H1 (cell line): Measurements from ENCODE around the gene GBX1. TPM values are rescaled to one million over a fixed set of nuclear protein-coding genes. Genes with fewer than 3 reads are reported as not detected.

Source experiments
- CTCF ChIA-PET: fragments of 300-600 bp; sonication (Branson Sonifier 250); formaldehyde crosslinking; loops from one replicate; lab custom pipeline; 2021; ENCODE audit not compliant: partially characterized antibody; lab: Charles Lee
- POLR2A ChIA-PET: fragments of 300-600 bp; sonication (Branson Sonifier 250); formaldehyde crosslinking; loops from one replicate; lab custom pipeline; 2021; ENCODE audit warnings: inconsistent platforms; ENCODE audit not compliant: partially characterized antibody; lab: Charles Lee
- DNase-seq, 2 experiments: peaks; one replicate each; pipeline versions ENCODE4 v3.0.0 to v3.0.0-alpha.2; 2010 to 2022; ENCODE audit warnings: low spot score in 2 of 2, low read depth in 1 of 2, mixed read lengths in 1 of 2
- FAIRE-seq: peaks from 2 replicates; lab custom pipeline; 2011; peaks lifted over from hg19 to GRCh38; lab: Jason Lieb, UNC
- H2AFZ ChIP-seq: 2 replicates; pipeline ENCODE4 v1.8.1; 2012; ENCODE audit warnings: low read length, inconsistent platforms
- H2AK5ac ChIP-seq: 2 replicates; pipeline ENCODE4 v1.6.1; 2013; ENCODE audit warnings: low read depth, low read length
- H2BK120ac ChIP-seq: replicated peaks from 2 replicates; pipeline ENCODE3; 2013; ENCODE audit warnings: low read depth, low read length, inconsistent platforms
- H2BK12ac ChIP-seq: 2 replicates; pipeline ENCODE4 v1.6.1; 2013; ENCODE audit warnings: low read depth, low read length
- H2BK15ac ChIP-seq: 2 replicates; pipeline ENCODE4 v1.6.1; 2013; ENCODE audit warnings: low read length
- H2BK20ac ChIP-seq: 2 replicates; pipeline ENCODE4 v1.6.1; 2013; ENCODE audit warnings: low read length
- H2BK5ac ChIP-seq: 2 replicates; pipeline ENCODE4 v1.6.1; 2013; ENCODE audit warnings: low read depth, low read length
- H3K14ac ChIP-seq: 2 replicates; pipeline ENCODE4 v1.6.1; 2013; ENCODE audit warnings: inconsistent platforms; ENCODE audit not compliant: insufficient read length
- H3K18ac ChIP-seq: 2 replicates; pipeline ENCODE4 v1.6.1; 2013; ENCODE audit warnings: low read length; ENCODE audit errors: extremely low read depth
- H3K23ac ChIP-seq: 2 replicates; pipeline ENCODE4 v1.6.1; 2013; ENCODE audit warnings: inconsistent platforms; ENCODE audit not compliant: insufficient read length
- H3K23me2 ChIP-seq: 2 replicates; pipeline ENCODE4 v1.6.1; 2013; ENCODE audit warnings: low read depth, low read length
- H3K27ac ChIP-seq: 2 replicates; pipeline ENCODE4 v1.6.1; 2011; ENCODE audit warnings: low read depth, low read length, inconsistent platforms
- H3K27me3 ChIP-seq, 4 experiments: replicated peaks in 1 of 4; 1 replicate in 1 of 4; 2 replicates in 3 of 4; pipeline versions ENCODE4 v1.6.1 to v1.8.1; 2011 to 2013; ENCODE audit warnings: low read length in 3 of 4, mild to moderate bottlenecking in 3 of 4, inconsistent platforms in 2 of 4, mixed read lengths in 2 of 4, moderate library complexity in 1 of 4; ENCODE audit not compliant: control insufficient read depth in 3 of 4, insufficient read depth in 3 of 4; ENCODE audit errors: extremely low read depth in 1 of 4
- H3K36me3 ChIP-seq, 4 experiments: 2 replicates each; pipeline versions ENCODE4 v1.6.1 to v1.8.1; 2011 to 2013; ENCODE audit warnings: mild to moderate bottlenecking in 4 of 4, low read length in 3 of 4, moderate library complexity in 2 of 4, control low read depth in 1 of 4, inconsistent platforms in 1 of 4; ENCODE audit not compliant: insufficient read depth in 4 of 4, control insufficient read depth in 2 of 4
- H3K4ac ChIP-seq: replicated peaks from 2 replicates; pipeline ENCODE3; 2013; ENCODE audit warnings: low read length, low read depth, mixed read lengths, inconsistent platforms; ENCODE audit not compliant: insufficient read length
- H3K4me1 ChIP-seq, 4 experiments: replicated peaks in 1 of 4; 1 replicate in 1 of 4; 2 replicates in 3 of 4; pipeline versions ENCODE4 v1.6.1 to v1.8.1; 2011 to 2013; ENCODE audit warnings: low read length in 3 of 4, inconsistent platforms in 2 of 4, mixed read lengths in 1 of 4; ENCODE audit not compliant: insufficient read depth in 4 of 4, control insufficient read depth in 3 of 4
- H3K4me2 ChIP-seq, 2 experiments: 2 replicates each; pipeline versions ENCODE4 v1.6.1 to v1.8.1; 2011 to 2013; ENCODE audit warnings: low read depth in 2 of 2, low read length in 2 of 2, control low read depth in 1 of 2, inconsistent platforms in 1 of 2, mild to moderate bottlenecking in 1 of 2; ENCODE audit not compliant: insufficient read depth in 1 of 2
- H3K4me3 ChIP-seq, 4 experiments: fragments of 200-600, 300-600 bp in 1 of 4; sonication (generic), shearing (Covaris generic), sonication (Bioruptor Twin) in 1 of 4; 2 replicates each; pipeline versions ENCODE4 v1.5.1 to v1.8.1; 2011 to 2016; ENCODE audit warnings: low read length in 4 of 4, low read depth in 3 of 4, control low read depth in 2 of 4, inconsistent platforms in 2 of 4, mild to moderate bottlenecking in 2 of 4, mixed read lengths in 1 of 4, moderate library complexity in 1 of 4; ENCODE audit not compliant: insufficient read depth in 2 of 4; ENCODE audit errors: extremely low read depth in 1 of 4
- H3K56ac ChIP-seq: replicated peaks from 2 replicates; pipeline ENCODE3; 2013; ENCODE audit warnings: low read depth, mild to moderate bottlenecking, mixed read lengths, low read length, inconsistent platforms; ENCODE audit not compliant: insufficient read length
- H3K79me1 ChIP-seq: 2 replicates; pipeline ENCODE4 v1.6.1; 2013; ENCODE audit warnings: low read depth, low read length, control low read depth
- H3K79me2 ChIP-seq, 2 experiments: 2 replicates each; pipeline versions ENCODE4 v1.6.1 to v1.8.1; 2012 to 2013; ENCODE audit warnings: low read length in 2 of 2, mild to moderate bottlenecking in 2 of 2, inconsistent platforms in 1 of 2; ENCODE audit not compliant: insufficient read depth in 2 of 2, control insufficient read depth in 1 of 2
- H3K9ac ChIP-seq, 4 experiments: replicated peaks in 1 of 4; 1 replicate in 1 of 4; 2 replicates in 3 of 4; pipeline versions ENCODE4 v1.6.1 to v1.8.1; 2011 to 2013; ENCODE audit warnings: low read depth in 3 of 4, low read length in 3 of 4, control low read depth in 2 of 4, mild to moderate bottlenecking in 2 of 4, moderate library complexity in 2 of 4, inconsistent platforms in 1 of 4; ENCODE audit errors: extremely low read depth in 1 of 4
- H3K9me3 ChIP-seq, 2 experiments: 2 replicates each; pipeline versions ENCODE4 v1.6.1 to v1.8.1; 2012 to 2013; ENCODE audit warnings: mild to moderate bottlenecking in 2 of 2, moderate library complexity in 2 of 2, control low read depth in 1 of 2, inconsistent platforms in 1 of 2, low read depth in 1 of 2, low read length in 1 of 2, mixed read lengths in 1 of 2; ENCODE audit not compliant: insufficient read depth in 2 of 2
- H4K20me1 ChIP-seq, 2 experiments: replicated peaks in 1 of 2; 2 replicates each; pipeline versions ENCODE3 to v1.8.1; 2011 to 2013; ENCODE audit warnings: inconsistent platforms in 2 of 2, low read length in 2 of 2, mild to moderate bottlenecking in 1 of 2; ENCODE audit not compliant: insufficient read depth in 2 of 2, control insufficient read depth in 1 of 2
- H4K5ac ChIP-seq: 2 replicates; pipeline ENCODE4 v1.6.1; 2013; ENCODE audit warnings: low read length, low read depth, mixed read lengths, inconsistent platforms; ENCODE audit not compliant: insufficient read length
- H4K8ac ChIP-seq: 2 replicates; pipeline ENCODE4 v1.8.0; 2013; ENCODE audit warnings: mild to moderate bottlenecking, moderate library complexity, low read length, inconsistent platforms; ENCODE audit not compliant: insufficient read depth; ENCODE audit errors: extremely low read depth
- H4K91ac ChIP-seq: replicated peaks from 2 replicates; pipeline ENCODE3; 2013; ENCODE audit warnings: low read length, mixed read lengths, inconsistent platforms; ENCODE audit not compliant: insufficient read length
- BACH1 ChIP-seq: IDR thresholded peaks from 2 replicates; pipeline ENCODE4 v1.6.1; 2012; ENCODE audit warnings: low read length, improper control_type of control experiment
- CHD2 ChIP-seq: IDR thresholded peaks from 2 replicates; pipeline ENCODE4 v1.6.1; 2012; ENCODE audit warnings: low read length, improper control_type of control experiment
- TEAD4 ChIP-seq: IDR thresholded peaks from 2 replicates; pipeline ENCODE4 v1.6.1; 2012; ENCODE audit warnings: low read depth, low read length, inconsistent platforms, mixed read lengths
- WGBS, 2 experiments: shearing (Covaris generic) in 1 of 2; methylation state at CpG; one replicate each; pipeline versions ENCODE4 v1.1.6 to v1.1.7; 2013 to 2015; ENCODE audit warnings: low lambda C conversion rate in 2 of 2, mixed read lengths in 2 of 2, inconsistent platforms in 1 of 2, low coverage in 1 of 2, missing lambda C conversion rate in 1 of 2; ENCODE audit not compliant: insufficient replicate concordance in 2 of 2, insufficient coverage in 1 of 2, insufficient read length in 1 of 2; ENCODE audit errors: extremely low coverage in 1 of 2, missing lambda C conversion rate in 1 of 2; 5-methylcytosine and 5-hydroxymethylcytosine counted together
- polyA plus RNA-seq, 7 experiments: library from polyadenylated mRNA; depleted of rRNA in 3 of 7; stranded (reverse) in 5 of 7; unstranded in 2 of 7; fragments of >200 nt in 5 of 7; fragments of 200-250 nt in 2 of 7; gene quantifications; 1 replicate in 5 of 7; 2 replicates in 1 of 7; 4 replicates in 1 of 7; pipeline versions ENCODE4 v1.2.1 to v1.2.3, GENCODE V29; 2011 to 2013; ENCODE audit warnings: missing spikeins in 2 of 7, mixed read lengths in 2 of 7
- total RNA-seq: library from RNA; stranded (reverse); fragmentation: NEBNext Ultra II Directional; extraction: Animal tissue kit (Norgen Biotek cat#: 25700); gene quantifications from 2 replicates; pipeline ENCODE4 v1.2.1, GENCODE V29; 2021
- TF ChIP-seq, protein P1 (sequence below), 3 experiments: IDR thresholded peaks; 1 replicate in 2 of 3; 2 replicates in 1 of 3; pipeline versions ENCODE4 v1.5.1 to v1.6.1; 2011; ENCODE audit warnings: low read length in 3 of 3, mild to moderate bottlenecking in 3 of 3, inconsistent platforms in 2 of 3, low read depth in 1 of 3, moderate library complexity in 1 of 3; ENCODE audit not compliant: insufficient read depth in 1 of 3; ENCODE audit errors: control extremely low read depth in 1 of 3
- TF ChIP-seq, protein P2 (sequence below): IDR thresholded peaks from 2 replicates; pipeline ENCODE4 v1.6.1; 2011; ENCODE audit warnings: low read length, improper control_type of control experiment

The GBX1 gene
- total and polyA plus RNA-seq, 2 of the 8 experiments (the other 6 are each of a cell fraction or from before 2014, with no cell fraction given): not detected

DNA sequence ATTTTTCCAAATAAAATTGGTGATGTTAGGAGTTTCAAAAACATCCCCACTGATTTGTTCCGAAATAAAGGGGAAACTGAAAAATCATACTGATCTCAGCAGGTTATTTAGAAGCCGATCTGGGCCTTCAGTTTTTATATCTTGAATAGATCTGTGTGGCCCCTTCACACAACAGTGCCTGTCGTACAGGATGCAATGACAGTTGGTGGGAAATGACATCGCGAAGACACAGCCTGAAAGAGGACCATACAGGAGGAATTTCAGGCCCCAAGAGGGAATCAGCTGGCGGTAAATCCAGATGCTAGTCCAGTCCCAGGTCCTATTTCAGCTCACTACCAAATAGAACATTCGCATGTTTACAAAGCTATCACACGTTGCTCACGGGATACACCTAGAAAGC is 39.8 kb upstream of the GBX1 start:
- Histone ChIP-seq H2BK12ac (no peak overlapping the region), H4K8ac (no peak overlapping the region), H3K4me2 (no peak overlapping the region), H3K4ac (no peak overlapping the region), H3K36me3 (peaks cover 0 to 4% (median 0%) of the 10 kb centered on the region in 4 experiments; a peak in 1 of 8 replicates), H3K18ac (no peak overlapping the region), H3K4me1 (peaks cover 0 to 6% (median 3%) of the 10 kb centered on the region in 4 experiments; a peak in 4 of 7 replicates), H3K23ac (no peak overlapping the region), H3K23me2 (no peaks in the 10 kb centered on the region), H4K20me1 (peaks cover 5% of the 10 kb centered on the region in 2 experiments), H3K9ac (no peak overlapping the region), H2BK5ac (no peak overlapping the region), H3K4me3 (no peak overlapping the region), H3K79me1 (no peaks in the 10 kb centered on the region), H4K5ac (no peak overlapping the region), H2AK5ac (no peak overlapping the region), H2BK15ac (no peak overlapping the region), H3K9me3 (no peaks in the 10 kb centered on the region), H3K79me2 (no peaks in the 10 kb centered on the region), H2BK20ac (no peak overlapping the region), H4K91ac (no peak overlapping the region), H2BK120ac (no peak overlapping the region), H2AFZ (no peak overlapping the region)
- ChIA-PET POLR2A (no interaction called here), CTCF (interaction anchor here (1.0 to 3.1 kb wide), 5 partner anchors 11 to 143 kb away, joined by 3 to 13 read pairs (median 3); no protein-coding TSS in a partner anchor)
- no peak for TF ChIP-seq BACH1
- TF ChIP-seq, protein P1, sequence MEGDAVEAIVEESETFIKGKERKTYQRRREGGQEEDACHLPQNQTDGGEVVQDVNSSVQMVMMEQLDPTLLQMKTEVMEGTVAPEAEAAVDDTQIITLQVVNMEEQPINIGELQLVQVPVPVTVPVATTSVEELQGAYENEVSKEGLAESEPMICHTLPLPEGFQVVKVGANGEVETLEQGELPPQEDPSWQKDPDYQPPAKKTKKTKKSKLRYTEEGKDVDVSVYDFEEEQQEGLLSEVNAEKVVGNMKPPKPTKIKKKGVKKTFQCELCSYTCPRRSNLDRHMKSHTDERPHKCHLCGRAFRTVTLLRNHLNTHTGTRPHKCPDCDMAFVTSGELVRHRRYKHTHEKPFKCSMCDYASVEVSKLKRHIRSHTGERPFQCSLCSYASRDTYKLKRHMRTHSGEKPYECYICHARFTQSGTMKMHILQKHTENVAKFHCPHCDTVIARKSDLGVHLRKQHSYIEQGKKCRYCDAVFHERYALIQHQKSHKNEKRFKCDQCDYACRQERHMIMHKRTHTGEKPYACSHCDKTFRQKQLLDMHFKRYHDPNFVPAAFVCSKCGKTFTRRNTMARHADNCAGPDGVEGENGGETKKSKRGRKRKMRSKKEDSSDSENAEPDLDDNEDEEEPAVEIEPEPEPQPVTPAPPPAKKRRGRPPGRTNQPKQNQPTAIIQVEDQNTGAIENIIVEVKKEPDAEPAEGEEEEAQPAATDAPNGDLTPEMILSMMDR (IDR thresholded peaks at IDR 0.05; ENCODE audit: control extremely low read depth in 1 of 3, insufficient read depth in 1 of 3, low read depth in 1 of 3, low read length in 3 of 3): no peak
- TF ChIP-seq, protein P2, sequence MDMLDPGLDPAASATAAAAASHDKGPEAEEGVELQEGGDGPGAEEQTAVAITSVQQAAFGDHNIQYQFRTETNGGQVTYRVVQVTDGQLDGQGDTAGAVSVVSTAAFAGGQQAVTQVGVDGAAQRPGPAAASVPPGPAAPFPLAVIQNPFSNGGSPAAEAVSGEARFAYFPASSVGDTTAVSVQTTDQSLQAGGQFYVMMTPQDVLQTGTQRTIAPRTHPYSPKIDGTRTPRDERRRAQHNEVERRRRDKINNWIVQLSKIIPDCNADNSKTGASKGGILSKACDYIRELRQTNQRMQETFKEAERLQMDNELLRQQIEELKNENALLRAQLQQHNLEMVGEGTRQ: no peak
- no peak for TF ChIP-seq CHD2
- no peak for TF ChIP-seq TEAD4
- TF ChIP-seq, all 59 proteins: peak for 0
- WGBS, 2 experiments: 91% methylated on average over 9 of the region's 9 CpGs; no CpG with 5 or more reads in 1 of the 2 experiments
- no peak overlapping the region for H3K27ac ChIP-seq
- FAIRE-seq: no peak
- H3K14ac ChIP-seq: no peak overlapping the region
- peaks cover 0 to 3% (median 0%) of the 10 kb centered on the region in 4 experiments; a peak in 2 of 7 replicates for H3K27me3 ChIP-seq
- no peak for DNase-seq
- H3K56ac ChIP-seq: no peak overlapping the region
